Measurements from ENCODE around the gene RUNDC3A.
A peak's percentile ranks its signal among the peaks of the same experiment; 100 is the strongest.
"Not testable (repeated sequence)": the region's sequence is repeated elsewhere in the genome, so short reads cannot be mapped to it uniquely, and the experiment has no call there.

RUNDC3A gene

DNA sequence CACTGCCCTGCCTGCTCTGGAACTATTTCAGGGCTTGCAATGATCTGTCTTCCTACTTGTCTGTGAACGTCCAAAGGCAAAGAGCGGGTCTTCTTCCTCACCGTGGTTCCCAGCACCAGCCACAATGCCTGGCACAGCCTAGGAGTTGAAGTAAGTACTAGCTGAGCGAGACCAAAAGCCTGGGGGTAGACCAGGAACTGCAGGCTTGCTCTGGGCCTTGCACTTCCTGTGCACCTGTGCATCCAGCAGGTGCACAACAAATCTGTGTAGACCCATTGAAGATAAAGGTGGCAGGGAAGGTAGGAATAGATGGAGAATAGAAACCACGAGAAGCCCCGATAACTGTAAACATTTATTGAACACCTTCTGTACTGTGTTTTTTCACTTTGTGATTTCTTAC, 50.6 kb downstream of the RUNDC3A start:
- Histone ChIP-seq H3K9me3 (ENCODE audit: control insufficient read depth in 2 of 2, low read length in 2 of 2) (no peaks in the 10 kb centered on the region), H3K36me3 (ENCODE audit: control insufficient read depth in 2 of 2, insufficient read depth in 2 of 2, low read length in 2 of 2) (no peaks in the 10 kb centered on the region), H3K4me3 (ENCODE audit: low read length in 2 of 2) (no peak overlapping the region), H3K27me3 (ENCODE audit: control insufficient read depth in 2 of 2, insufficient read depth in 2 of 2, low read length in 2 of 2) (peaks cover 10 to 21% of the 10 kb centered on the region in 2 donors), H3K27ac (ENCODE audit: low read depth in 2 of 2, low read length in 2 of 2) (no peak overlapping the region), H3K4me1 (ENCODE audit: control insufficient read depth in 2 of 2, insufficient read depth in 2 of 2, low read length in 2 of 2) (peaks cover 2 to 6% of the 10 kb centered on the region in 2 donors), H3K9ac (ENCODE audit: low read depth in 1 of 2, low read length in 2 of 2) (no peak overlapping the region)

DNA sequence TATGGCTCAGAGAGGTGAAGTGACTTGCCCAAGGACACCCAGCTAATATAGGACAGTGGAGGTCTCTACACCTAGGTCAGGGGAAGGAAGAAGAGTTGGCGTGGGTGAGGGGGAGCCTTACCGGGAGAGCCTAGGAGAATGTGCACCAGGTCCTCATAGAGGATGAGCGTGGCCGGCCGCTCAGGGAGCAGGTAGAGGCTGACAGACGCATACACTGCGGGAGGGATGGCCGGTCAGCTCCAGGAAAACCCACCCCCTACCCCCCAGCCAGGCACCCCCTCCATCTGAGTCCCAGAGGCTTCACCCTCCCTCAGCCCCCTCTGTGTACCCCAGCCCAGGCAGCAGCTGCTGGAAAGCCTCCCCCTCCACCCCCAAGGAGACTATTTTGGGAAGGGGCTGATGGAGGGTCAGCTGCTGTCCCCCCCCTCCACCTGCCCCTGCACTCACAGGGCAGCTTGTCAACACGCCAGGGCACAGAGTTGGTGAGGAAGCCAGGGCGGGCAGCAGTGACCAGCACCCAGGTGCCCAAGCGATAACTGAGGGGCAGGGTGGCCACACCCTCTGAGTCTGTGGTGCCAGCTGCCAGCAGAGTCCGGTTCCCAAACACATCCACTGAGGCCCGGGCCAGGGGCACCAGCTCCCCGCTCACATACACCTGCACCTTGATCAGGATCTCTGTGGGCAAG, 51.2 kb downstream of the RUNDC3A start:
- H3K4me1 ChIP-seq (ENCODE audit: control insufficient read depth in 2 of 2, insufficient read depth in 2 of 2, low read length in 2 of 2), result peaks cover 2 to 6% of the 10 kb centered on the region in 2 donors
- no peak overlapping the region for H3K4me3 ChIP-seq (ENCODE audit: low read length in 2 of 2)
- no peaks in the 10 kb centered on the region for H3K36me3 ChIP-seq (ENCODE audit: control insufficient read depth in 2 of 2, insufficient read depth in 2 of 2, low read length in 2 of 2)
- H3K9ac ChIP-seq (ENCODE audit: low read depth in 1 of 2, low read length in 2 of 2), result no peak overlapping the region
- no peak overlapping the region for H3K27ac ChIP-seq (ENCODE audit: low read depth in 2 of 2, low read length in 2 of 2)
- H3K9me3 ChIP-seq (ENCODE audit: control insufficient read depth in 2 of 2, low read length in 2 of 2), result no peaks in the 10 kb centered on the region
- H3K27me3 ChIP-seq (ENCODE audit: control insufficient read depth in 2 of 2, insufficient read depth in 2 of 2, low read length in 2 of 2), result peaks cover 10 to 21% of the 10 kb centered on the region in 2 donors

- peaks cover 2 to 6% of the 10 kb centered on the region in 2 donors for H3K4me1 ChIP-seq (ENCODE audit: control insufficient read depth in 2 of 2, insufficient read depth in 2 of 2, low read length in 2 of 2)
- peaks cover 13 to 21% of the 10 kb centered on the region in 2 donors for H3K27me3 ChIP-seq (ENCODE audit: control insufficient read depth in 2 of 2, insufficient read depth in 2 of 2, low read length in 2 of 2)
- no peak overlapping the region for H3K27ac ChIP-seq (ENCODE audit: low read depth in 2 of 2, low read length in 2 of 2)
- H3K9ac ChIP-seq (ENCODE audit: low read depth in 1 of 2, low read length in 2 of 2), result no peak overlapping the region
- no peaks in the 10 kb centered on the region for H3K36me3 ChIP-seq (ENCODE audit: control insufficient read depth in 2 of 2, insufficient read depth in 2 of 2, low read length in 2 of 2)
- H3K4me3 ChIP-seq (ENCODE audit: low read length in 2 of 2), result no peak overlapping the region
- H3K9me3 ChIP-seq (ENCODE audit: control insufficient read depth in 2 of 2, low read length in 2 of 2), result no peaks in the 10 kb centered on the region
Measured at GRCh38 chr17:44360144-44360533, 51.7 kb downstream of the RUNDC3A start.

DNA sequence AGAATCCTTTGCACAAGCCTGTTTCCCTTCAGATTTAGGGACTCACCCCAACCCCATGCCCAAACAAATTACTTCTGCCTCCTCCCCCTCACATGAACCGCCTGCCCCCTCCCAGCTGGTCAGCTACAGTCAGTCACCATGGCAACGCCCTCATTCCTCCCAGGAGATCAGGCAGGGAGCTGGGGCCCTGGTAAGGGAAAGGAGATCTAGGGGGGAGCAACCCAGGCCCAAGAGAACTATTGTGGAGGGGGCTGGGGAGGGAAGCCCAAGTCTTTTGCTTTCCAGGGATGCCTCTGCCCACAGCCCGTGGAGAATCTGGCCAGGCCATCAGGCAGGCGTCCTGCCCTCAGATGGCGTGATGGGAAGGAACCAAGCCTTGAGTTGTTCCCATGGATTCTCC, 52.4 kb downstream of the RUNDC3A start:
- peaks cover 13 to 21% of the 10 kb centered on the region in 2 donors for H3K27me3 ChIP-seq (ENCODE audit: control insufficient read depth in 2 of 2, insufficient read depth in 2 of 2, low read length in 2 of 2)
- H3K4me1 ChIP-seq (ENCODE audit: control insufficient read depth in 2 of 2, insufficient read depth in 2 of 2, low read length in 2 of 2), result peaks cover 2 to 6% of the 10 kb centered on the region in 2 donors
- no peak overlapping the region for H3K27ac ChIP-seq (ENCODE audit: low read depth in 2 of 2, low read length in 2 of 2)

DNA sequence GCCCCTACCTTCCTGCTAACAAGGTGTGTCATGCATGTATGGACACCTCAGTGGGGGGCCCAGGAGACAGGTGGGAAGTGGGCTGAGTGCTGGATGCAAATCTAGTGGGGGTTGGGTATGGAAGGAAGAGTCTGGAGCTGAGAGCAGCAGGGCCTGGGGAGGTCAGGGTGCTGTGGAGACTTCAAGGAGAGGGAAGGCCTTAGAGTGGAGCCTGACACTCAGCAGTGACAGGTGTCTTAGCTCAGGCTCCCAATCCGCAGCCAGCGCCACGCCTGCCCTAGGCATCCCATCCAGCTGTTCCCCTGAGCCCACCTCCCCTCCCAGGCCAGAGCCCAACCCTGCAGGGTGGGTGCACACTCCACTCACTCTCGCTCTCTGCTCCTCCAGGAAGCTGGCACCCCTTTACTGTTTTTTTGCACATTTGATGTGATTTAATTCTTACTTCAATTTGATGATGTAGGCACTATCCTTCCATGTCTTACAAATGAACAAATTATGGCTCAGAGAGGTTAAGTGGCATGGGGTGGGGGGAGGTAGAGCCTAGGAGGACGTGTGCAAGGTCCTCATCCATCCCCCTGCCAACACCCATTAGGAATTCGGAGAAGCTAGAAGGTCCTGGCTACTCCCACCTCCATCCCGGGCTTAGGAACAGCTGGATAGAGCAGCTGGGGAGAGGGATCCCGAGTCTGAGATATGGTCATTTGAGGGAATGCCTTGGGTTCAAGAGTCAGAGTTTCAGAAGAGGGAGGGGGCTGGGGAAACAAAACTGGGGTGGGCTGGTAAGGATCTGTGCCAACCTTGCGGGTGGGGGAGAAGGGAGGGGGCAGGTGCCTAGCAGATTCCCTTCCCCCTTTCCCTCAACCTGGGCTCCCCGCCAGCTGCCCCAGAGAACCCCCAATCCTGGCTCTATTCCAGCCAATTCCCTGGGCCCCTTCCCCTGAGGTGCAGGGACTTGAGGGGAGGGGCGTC, 53.2 kb downstream of the RUNDC3A start:
- H3K27me3 ChIP-seq (ENCODE audit: control insufficient read depth in 2 of 2, insufficient read depth in 2 of 2, low read length in 2 of 2), result peaks cover 15 to 26% of the 10 kb centered on the region in 2 donors
- no peaks in the 10 kb centered on the region for H3K36me3 ChIP-seq (ENCODE audit: control insufficient read depth in 2 of 2, insufficient read depth in 2 of 2, low read length in 2 of 2)
- no peak overlapping the region for H3K9ac ChIP-seq (ENCODE audit: low read depth in 1 of 2, low read length in 2 of 2)
- peaks cover 2 to 6% of the 10 kb centered on the region in 2 donors for H3K4me1 ChIP-seq (ENCODE audit: control insufficient read depth in 2 of 2, insufficient read depth in 2 of 2, low read length in 2 of 2)
- no peak overlapping the region for H3K4me3 ChIP-seq (ENCODE audit: low read length in 2 of 2)
- H3K9me3 ChIP-seq (ENCODE audit: control insufficient read depth in 2 of 2, low read length in 2 of 2), result no peaks in the 10 kb centered on the region
- H3K27ac ChIP-seq (ENCODE audit: low read depth in 2 of 2, low read length in 2 of 2), result no peak overlapping the region

More for the DNA sequence above, 52.4 kb downstream of the RUNDC3A start:
- H3K9ac ChIP-seq (ENCODE audit: low read depth in 1 of 2, low read length in 2 of 2), result no peak overlapping the region
- no peaks in the 10 kb centered on the region for H3K36me3 ChIP-seq (ENCODE audit: control insufficient read depth in 2 of 2, insufficient read depth in 2 of 2, low read length in 2 of 2)
- no peak overlapping the region for H3K4me3 ChIP-seq (ENCODE audit: low read length in 2 of 2)
- H3K9me3 ChIP-seq (ENCODE audit: control insufficient read depth in 2 of 2, low read length in 2 of 2), result no peaks in the 10 kb centered on the region

DNA sequence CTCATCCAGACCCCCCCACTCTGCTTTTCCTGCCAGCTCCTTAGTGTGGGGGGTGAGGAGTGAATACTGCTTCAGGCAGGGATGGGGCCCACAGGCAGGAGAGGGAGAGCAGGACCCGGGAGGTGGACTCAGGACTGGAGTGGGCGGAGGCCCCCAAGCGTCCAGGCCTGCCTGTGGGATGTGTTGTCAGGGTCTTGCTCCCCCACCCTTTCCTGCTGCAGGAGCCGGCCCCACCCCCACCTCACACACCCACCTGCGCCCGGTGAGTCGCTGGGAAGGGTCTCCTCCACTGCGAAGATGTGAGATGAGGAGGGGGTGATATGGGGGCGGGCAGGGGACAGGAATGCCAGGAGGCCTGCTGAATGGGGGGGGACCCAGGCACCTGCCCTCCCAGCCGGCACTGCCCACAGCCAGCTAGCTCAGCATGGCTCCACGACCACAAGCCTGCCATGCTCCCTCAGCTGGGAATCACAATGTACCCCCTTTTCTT, 54.1 kb downstream of the RUNDC3A start:
- Histone ChIP-seq H3K4me3 (ENCODE audit: low read length in 2 of 2) (peak overlapping the region in 1 of 2 donors; percentile 44), H3K27ac (ENCODE audit: low read depth in 2 of 2, low read length in 2 of 2) (no peak overlapping the region), H3K36me3 (ENCODE audit: control insufficient read depth in 2 of 2, insufficient read depth in 2 of 2, low read length in 2 of 2) (no peaks in the 10 kb centered on the region), H3K9ac (ENCODE audit: low read depth in 1 of 2, low read length in 2 of 2) (no peak overlapping the region), H3K9me3 (ENCODE audit: control insufficient read depth in 2 of 2, low read length in 2 of 2) (no peaks in the 10 kb centered on the region), H3K27me3 (ENCODE audit: control insufficient read depth in 2 of 2, insufficient read depth in 2 of 2, low read length in 2 of 2) (peaks cover 15 to 29% of the 10 kb centered on the region in 2 donors), H3K4me1 (ENCODE audit: control insufficient read depth in 2 of 2, insufficient read depth in 2 of 2, low read length in 2 of 2) (peaks cover 2 to 6% of the 10 kb centered on the region in 2 donors)

DNA sequence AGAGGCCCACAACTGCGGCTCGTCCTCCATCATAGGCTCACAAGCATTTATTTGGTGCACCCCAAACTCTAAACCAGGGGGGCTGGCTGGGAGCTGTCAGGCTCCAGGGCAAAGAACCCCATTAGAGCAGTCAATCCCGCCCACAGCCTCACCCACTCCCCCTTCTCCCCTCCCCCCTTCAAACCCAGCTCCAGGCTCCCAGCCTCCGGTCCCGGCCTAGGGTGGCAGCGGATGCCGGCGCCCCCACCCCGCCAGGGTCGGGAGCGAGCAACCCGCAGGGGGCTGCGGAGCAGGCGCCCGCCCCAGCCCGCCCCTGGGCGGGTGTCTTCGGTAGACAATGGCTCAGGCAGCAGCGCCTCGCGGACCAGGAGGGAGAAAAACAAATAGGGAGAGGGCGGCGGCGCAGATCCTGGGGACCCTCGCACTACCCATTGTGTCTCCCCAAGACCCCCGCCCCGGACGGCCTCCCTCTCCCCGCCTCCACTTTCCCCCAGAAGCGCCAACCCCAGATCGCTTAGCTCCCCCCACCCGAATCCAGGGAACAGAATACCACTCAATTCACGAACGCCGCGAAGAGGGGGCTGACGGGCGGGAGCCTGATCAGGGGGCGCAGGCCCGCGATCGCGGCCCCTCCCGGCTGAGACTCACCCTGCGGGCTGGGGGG, 54.7 kb downstream of the RUNDC3A start:
- no peak overlapping the region for H3K27ac ChIP-seq (ENCODE audit: low read depth in 2 of 2, low read length in 2 of 2)
- peaks cover 15 to 29% of the 10 kb centered on the region in 2 donors for H3K27me3 ChIP-seq (ENCODE audit: control insufficient read depth in 2 of 2, insufficient read depth in 2 of 2, low read length in 2 of 2)
- H3K4me1 ChIP-seq (ENCODE audit: control insufficient read depth in 2 of 2, insufficient read depth in 2 of 2, low read length in 2 of 2), result peaks cover 2 to 6% of the 10 kb centered on the region in 2 donors
- peak overlapping the region; percentile 39 to 44 for H3K4me3 ChIP-seq (ENCODE audit: low read length in 2 of 2)
- peak overlapping the region in 1 of 2 donors; percentile 10 for H3K9ac ChIP-seq (ENCODE audit: low read depth in 1 of 2, low read length in 2 of 2)
- no peaks in the 10 kb centered on the region for H3K36me3 ChIP-seq (ENCODE audit: control insufficient read depth in 2 of 2, insufficient read depth in 2 of 2, low read length in 2 of 2)
- no peaks in the 10 kb centered on the region for H3K9me3 ChIP-seq (ENCODE audit: control insufficient read depth in 2 of 2, low read length in 2 of 2)

DNA sequence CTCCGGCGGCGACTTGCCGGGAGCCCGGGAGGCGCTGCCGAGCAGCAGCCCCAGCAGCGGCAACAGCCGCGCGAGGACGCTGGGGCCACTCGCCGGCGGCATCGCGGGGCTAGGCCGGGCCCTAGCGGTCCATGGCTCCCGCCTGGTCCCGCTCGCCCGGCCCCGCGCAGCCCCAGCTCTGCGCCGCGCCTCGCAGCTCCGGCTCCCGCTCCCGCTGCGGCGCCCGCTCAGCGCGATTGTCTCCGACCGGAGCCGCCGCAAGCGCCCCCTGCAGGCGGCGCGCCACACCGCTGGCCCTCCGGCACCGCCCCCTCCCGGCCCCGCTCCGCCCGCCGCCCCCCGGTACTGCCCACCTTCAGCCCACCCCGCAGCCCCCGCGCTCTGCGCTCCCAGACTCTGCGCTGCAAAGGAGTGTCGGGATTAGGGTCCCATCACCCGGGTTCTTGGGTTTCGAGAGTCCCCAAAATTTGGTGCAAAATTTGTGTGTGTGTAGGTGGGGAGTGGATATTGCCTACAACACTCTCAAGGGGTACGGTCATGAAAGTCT, 55.3 kb downstream of the RUNDC3A start, which contains the start of gene FAM171A2:
Gene FAM171A2, minus strand, starts transcription at position 241 of the 547 bp plus-strand sequence. Its CDS starts 139 bp downstream, at position 102.
- Histone ChIP-seq H3K36me3 (ENCODE audit: control insufficient read depth in 2 of 2, insufficient read depth in 2 of 2, low read length in 2 of 2) (no peaks in the 10 kb centered on the region), H3K4me3 (ENCODE audit: low read length in 2 of 2) (peak within 1 kb of the TSS; percentile 39 to 44), H3K9me3 (ENCODE audit: control insufficient read depth in 2 of 2, low read length in 2 of 2) (no peaks in the 10 kb centered on the region), H3K27ac (ENCODE audit: low read depth in 2 of 2, low read length in 2 of 2) (no peak within 1 kb of the TSS), H3K4me1 (ENCODE audit: control insufficient read depth in 2 of 2, insufficient read depth in 2 of 2, low read length in 2 of 2) (peaks cover 2 to 6% of the 10 kb centered on the region in 2 donors), H3K27me3 (ENCODE audit: control insufficient read depth in 2 of 2, insufficient read depth in 2 of 2, low read length in 2 of 2) (peaks cover 15 to 28% of the 10 kb centered on the region in 2 donors), H3K9ac (ENCODE audit: low read depth in 1 of 2, low read length in 2 of 2) (peak within 1 kb of the TSS in 1 of 2 donors; percentile 10)

- not testable (repeated sequence) for H3K4me1 ChIP-seq (ENCODE audit: control insufficient read depth in 2 of 2, insufficient read depth in 2 of 2, low read length in 2 of 2); H3K36me3 ChIP-seq (ENCODE audit: control insufficient read depth in 2 of 2, insufficient read depth in 2 of 2, low read length in 2 of 2); H3K9me3 ChIP-seq (ENCODE audit: control insufficient read depth in 2 of 2, low read length in 2 of 2); H3K4me3 ChIP-seq (ENCODE audit: low read length in 2 of 2); H3K9ac ChIP-seq (ENCODE audit: low read depth in 1 of 2, low read length in 2 of 2); H3K27ac ChIP-seq (ENCODE audit: low read depth in 2 of 2, low read length in 2 of 2)
- H3K27me3 ChIP-seq (ENCODE audit: control insufficient read depth in 2 of 2, insufficient read depth in 2 of 2, low read length in 2 of 2), result peaks cover 15 to 20% of the 10 kb centered on the region in 2 donors
Measured at GRCh38 chr17:44365051-44365450, 56.6 kb downstream of the RUNDC3A start.
